Caco-2 (cell line): ENCODE measurements around the gene ZP3. TPM values are rescaled to one million over a fixed set of nuclear protein-coding genes. Genes with fewer than 3 reads are reported as not detected.
"Not testable (repeated sequence)": the region's sequence is repeated elsewhere in the genome, so short reads cannot be mapped to it uniquely, and the experiment has no call there.

Source experiments
- BruUV-seq: library from RNA; stranded (reverse); fragments of 400-500 nt; replicated peaks from 2 replicates; lab custom pipeline; 2021; lab: Mats Ljungman, UMichigan
- CTCF ChIA-PET: fragments of 300-600 bp; sonication (Branson Sonifier 250); formaldehyde crosslinking; loops from one replicate; lab custom pipeline; 2022; ENCODE audit warnings: antibody characterized with exemption; lab: Charles Lee
- POLR2A ChIA-PET: fragments of 300-600 bp; sonication (Branson Sonifier 250); formaldehyde crosslinking; loops from one replicate; lab custom pipeline; 2022; ENCODE audit warnings: antibody characterized with exemption; lab: Charles Lee
- DNase-seq, 2 experiments: peaks; one replicate each; pipeline versions ENCODE4 v3.0.0 to v3.0.0-alpha.2; 2020 to 2022
- H3K27me3 ChIP-seq: replicated peaks from 2 replicates; pipeline ENCODE4 v1.6.0; 2011; ENCODE audit warnings: low read length; ENCODE audit not compliant: control insufficient read depth, insufficient read depth
- H3K36me3 ChIP-seq: 2 replicates; pipeline ENCODE4 v1.5.1; 2011; ENCODE audit warnings: low read length; ENCODE audit not compliant: control insufficient read depth, insufficient read depth
- H3K4me1 ChIP-seq: fragments of 250-450 bp; sonication (Bioruptor Pico); 2 replicates; pipeline ENCODE4 v1.5.1; 2020; ENCODE audit warnings: mild to moderate bottlenecking
- H3K4me3 ChIP-seq: 2 replicates; pipeline ENCODE4 v1.5.1; 2011; ENCODE audit warnings: low read depth, mild to moderate bottlenecking, control low read depth, low read length
- H3K9me3 ChIP-seq: fragments of 250-450 bp; sonication (Bioruptor Pico); 2 replicates; pipeline ENCODE4 v1.5.1; 2020; ENCODE audit warnings: mild to moderate bottlenecking, moderate library complexity
- H3K27ac Mint-ChIP-seq: one replicate; pipeline ENCODE4 v1.8.0; 2022; ENCODE audit warnings: mixed read lengths; ENCODE audit not compliant: unreplicated experiment
- H3K27me3 Mint-ChIP-seq: one replicate; pipeline ENCODE4 v1.8.0; 2022; ENCODE audit warnings: mixed read lengths; ENCODE audit not compliant: insufficient read depth, unreplicated experiment
- H3K36me3 Mint-ChIP-seq: one replicate; pipeline ENCODE4 v1.8.0; 2022; ENCODE audit warnings: mild to moderate bottlenecking, mixed read lengths; ENCODE audit not compliant: insufficient read depth, unreplicated experiment
- H3K4me1 Mint-ChIP-seq: one replicate; pipeline ENCODE4 v1.8.0; 2022; ENCODE audit warnings: low read depth, mixed read lengths; ENCODE audit not compliant: unreplicated experiment
- H3K4me3 Mint-ChIP-seq: one replicate; pipeline ENCODE4 v1.8.0; 2022; ENCODE audit warnings: mild to moderate bottlenecking, moderate library complexity, mixed read lengths; ENCODE audit not compliant: unreplicated experiment
- H3K9me3 Mint-ChIP-seq: one replicate; pipeline ENCODE4 v1.8.0; 2022; ENCODE audit warnings: mixed read lengths; ENCODE audit not compliant: unreplicated experiment
- intact Hi-C: fragments of 100-400 bp; cut with micrococcal nuclease; formaldehyde crosslinking; loops from one replicate; pipeline ENCODE4 v1.10.0; 2022; ENCODE audit not compliant: unreplicated experiment
- total RNA-seq: library from RNA; stranded (reverse); gene quantifications from 2 replicates; pipeline ENCODE4 v1.2.3, GENCODE V29; 2022

Gene ZP3
- total RNA-seq, 1 experiment from 2014 or later, result 3.2 TPM

DNA sequence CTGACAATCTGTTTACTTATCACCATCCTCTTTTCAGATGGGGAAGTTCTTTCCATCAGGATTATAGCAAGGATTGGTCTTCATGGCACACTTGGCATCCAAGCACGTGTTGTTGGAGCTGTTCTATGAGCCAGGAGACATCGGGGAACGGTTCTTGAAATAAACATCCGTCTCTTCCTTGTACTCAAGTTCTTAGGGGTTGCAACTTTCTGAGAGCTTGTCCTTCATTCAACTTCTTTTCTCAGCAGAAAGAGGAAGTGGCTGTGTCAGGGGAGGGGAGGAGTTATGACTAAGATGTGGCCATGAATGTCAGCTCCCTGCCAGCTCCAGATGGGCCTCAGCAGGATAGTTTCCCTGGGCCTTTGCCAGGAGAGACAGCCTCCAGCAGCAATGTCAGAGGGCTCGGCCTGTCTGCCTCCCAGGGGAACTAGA lies 20.8 kb downstream of the ZP3 start:
- H3K4me3 Mint-ChIP-seq, CTCF ChIA-PET, H3K27me3 Mint-ChIP-seq, H3K4me3 ChIP-seq, H3K9me3 ChIP-seq, H3K36me3 ChIP-seq, H3K9me3 Mint-ChIP-seq, H3K36me3 Mint-ChIP-seq, POLR2A ChIA-PET, H3K27ac Mint-ChIP-seq, H3K27me3 ChIP-seq, DNase-seq, H3K4me1 Mint-ChIP-seq, intact Hi-C loops, H3K4me1 ChIP-seq, BruUV-seq: not testable (repeated sequence)

DNA sequence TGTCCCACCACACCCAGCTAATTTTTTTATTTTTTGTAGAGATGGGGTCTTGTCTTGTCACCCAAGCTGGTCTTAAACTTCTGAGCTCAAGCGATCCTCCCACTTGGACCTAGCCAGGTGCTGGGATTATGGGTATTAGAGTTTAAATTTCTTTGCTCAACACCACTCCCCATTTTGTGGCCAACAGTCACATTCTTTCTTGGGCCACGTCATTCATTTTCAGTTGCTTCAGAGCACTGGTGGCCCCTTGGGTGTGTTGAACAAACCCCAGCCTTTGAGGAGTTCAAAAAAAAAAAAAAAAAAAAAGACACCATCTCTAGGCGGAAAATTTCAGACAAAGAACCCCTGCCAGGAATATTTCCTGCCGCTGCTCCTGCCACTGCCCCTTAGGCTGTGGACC lies 32.3 kb downstream of the ZP3 start:
- H3K27me3 ChIP-seq, H3K27me3 Mint-ChIP-seq, DNase-seq, CTCF ChIA-PET, BruUV-seq, intact Hi-C loops, H3K27ac Mint-ChIP-seq, H3K36me3 ChIP-seq, H3K4me1 Mint-ChIP-seq, H3K9me3 ChIP-seq, H3K9me3 Mint-ChIP-seq, H3K4me1 ChIP-seq, H3K36me3 Mint-ChIP-seq, H3K4me3 Mint-ChIP-seq, H3K4me3 ChIP-seq: not testable (repeated sequence)
- POLR2A ChIA-PET, result interaction anchor here (0.6 kb wide), 1 partner anchor 152 kb away, joined by 9 read pairs; no protein-coding TSS in a partner anchor

DNA sequence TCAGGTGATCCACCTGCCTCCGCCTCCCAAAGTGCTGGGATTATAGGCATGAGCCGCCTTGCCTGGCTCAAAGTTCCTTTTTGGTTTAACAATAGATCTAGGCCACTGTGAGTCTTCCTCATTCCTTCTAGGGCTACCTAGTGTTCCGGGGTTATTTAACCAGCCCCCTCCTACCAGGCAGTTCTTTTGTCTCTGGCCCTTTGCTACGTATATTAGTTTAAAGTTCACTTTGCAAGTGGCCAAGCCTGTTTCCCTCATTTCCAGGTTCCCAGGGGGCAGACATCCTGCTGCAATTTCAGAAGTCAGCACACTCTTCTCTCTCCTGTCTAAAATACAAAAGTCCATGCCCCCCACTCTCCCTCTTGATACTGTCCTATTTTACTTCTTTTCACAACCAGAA lies 33.8 kb downstream of the ZP3 start:
- H3K4me1 Mint-ChIP-seq, H3K9me3 ChIP-seq, intact Hi-C loops, H3K9me3 Mint-ChIP-seq, BruUV-seq, H3K27me3 Mint-ChIP-seq, H3K27ac Mint-ChIP-seq, POLR2A ChIA-PET, CTCF ChIA-PET, H3K36me3 ChIP-seq, H3K4me1 ChIP-seq, H3K4me3 ChIP-seq, H3K36me3 Mint-ChIP-seq, H3K4me3 Mint-ChIP-seq, H3K27me3 ChIP-seq: not testable (repeated sequence)
- peak; percentile 88 for DNase-seq

DNA sequence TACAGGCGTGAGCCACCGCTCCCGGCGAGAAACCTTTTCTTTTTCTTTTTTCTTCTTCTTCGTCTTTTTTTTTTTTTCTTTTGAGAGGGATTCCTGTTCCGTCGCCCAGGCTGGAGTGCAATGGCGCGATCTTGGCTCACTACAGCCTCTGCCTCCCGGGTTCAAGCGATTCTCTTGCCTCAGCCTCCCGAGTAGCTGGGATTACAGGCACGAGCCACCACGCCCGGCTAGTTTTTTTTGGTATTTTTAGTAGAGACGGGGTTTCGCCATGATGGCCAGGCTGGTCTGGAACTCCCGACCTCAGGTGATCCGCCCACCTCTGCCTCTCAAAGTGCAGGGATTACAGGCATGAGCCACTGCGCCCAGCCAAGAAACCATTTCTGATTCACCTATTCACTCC lies 36.0 kb downstream of the ZP3 start:
- H3K27me3 ChIP-seq, H3K4me1 Mint-ChIP-seq, H3K27me3 Mint-ChIP-seq, BruUV-seq, intact Hi-C loops, H3K9me3 ChIP-seq, H3K4me3 ChIP-seq, H3K9me3 Mint-ChIP-seq, H3K27ac Mint-ChIP-seq, H3K36me3 ChIP-seq, POLR2A ChIA-PET, H3K36me3 Mint-ChIP-seq, H3K4me3 Mint-ChIP-seq, DNase-seq, CTCF ChIA-PET, H3K4me1 ChIP-seq: not testable (repeated sequence)

DNA sequence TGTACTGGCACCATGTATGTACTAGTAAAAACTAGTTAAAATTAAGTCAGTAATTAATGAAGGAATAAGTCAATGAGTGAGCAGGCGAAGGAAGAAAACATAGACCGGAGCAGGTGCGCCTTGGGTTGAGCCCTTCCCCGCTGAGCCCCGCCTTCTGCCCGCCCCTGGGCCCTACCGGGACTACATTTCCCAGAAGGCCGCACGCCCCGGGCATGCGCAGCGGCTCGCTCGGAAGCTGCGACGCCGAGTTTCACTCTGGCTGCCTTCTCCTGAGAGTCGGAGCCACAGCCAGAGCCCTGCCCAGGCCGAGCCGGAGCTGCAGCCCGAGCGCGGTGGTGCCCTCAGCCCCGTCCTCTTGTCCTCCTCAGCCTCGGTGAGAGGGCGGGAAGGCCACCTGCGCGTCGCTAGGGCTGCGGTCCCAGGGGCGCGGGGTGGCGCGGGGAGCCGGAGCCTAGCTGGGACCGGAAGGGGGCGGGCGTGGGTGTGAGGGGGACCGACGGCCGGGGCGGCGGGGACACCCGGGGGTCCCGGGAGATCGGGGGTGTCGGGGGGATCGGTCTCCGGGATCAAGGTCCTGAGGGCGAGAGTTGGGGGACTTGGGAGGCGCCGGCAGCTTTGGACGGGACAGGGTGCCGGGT lies 36.8 kb downstream of the ZP3 start, which contains the start of gene DTX2:
TSS of gene DTX2 (plus strand) at position 246 of the 638 bp plus-strand sequence. CDS start 18,801 bp downstream, outside the sequence.
- H3K27ac Mint-ChIP-seq, H3K4me1 ChIP-seq, H3K36me3 ChIP-seq, H3K27me3 Mint-ChIP-seq, H3K9me3 ChIP-seq, POLR2A ChIA-PET, H3K9me3 Mint-ChIP-seq, H3K27me3 ChIP-seq, H3K4me1 Mint-ChIP-seq, BruUV-seq, CTCF ChIA-PET, H3K36me3 Mint-ChIP-seq, intact Hi-C loops: not testable (repeated sequence)
- H3K4me3 Mint-ChIP-seq, result peak within 1 kb of the TSS; percentile 65
- DNase-seq, result peak in 1 of 2 experiments; percentile 66
- H3K4me3 ChIP-seq, result peak within 1 kb of the TSS; percentile 49

DNA sequence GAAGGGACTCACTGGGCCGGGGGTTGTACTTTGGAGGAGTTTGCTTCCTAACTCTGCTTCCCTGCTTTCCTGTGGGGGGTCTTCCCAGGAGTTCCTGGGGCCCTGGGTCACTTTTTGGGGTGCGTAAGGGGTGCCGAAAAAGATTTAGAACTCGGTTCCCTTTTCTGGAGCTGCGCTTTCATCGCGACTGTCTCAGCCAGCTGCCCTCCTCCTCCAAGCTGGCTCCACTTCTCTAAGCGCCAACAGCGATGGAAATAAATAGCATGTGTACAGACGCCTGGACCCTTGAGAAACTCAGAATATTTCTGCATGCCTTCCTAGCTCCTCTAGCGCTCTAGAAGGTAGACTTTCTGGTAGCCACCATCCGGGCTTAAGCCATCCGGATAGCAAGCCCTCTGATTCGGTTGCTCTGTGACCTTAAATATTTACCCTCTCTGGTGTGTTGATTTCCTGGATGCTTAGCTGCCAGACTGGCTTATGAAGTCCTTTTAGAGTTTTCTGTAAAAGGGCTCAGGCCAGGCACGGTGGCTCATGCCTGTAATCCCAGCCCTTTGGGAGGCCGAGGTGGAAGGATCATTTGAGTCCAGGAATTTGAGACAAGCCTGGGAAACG lies 37.6 kb downstream of the ZP3 start:
- H3K36me3 ChIP-seq, H3K27me3 Mint-ChIP-seq, DNase-seq, H3K4me1 Mint-ChIP-seq, H3K36me3 Mint-ChIP-seq, CTCF ChIA-PET, H3K27ac Mint-ChIP-seq, H3K9me3 Mint-ChIP-seq, intact Hi-C loops, H3K27me3 ChIP-seq, H3K9me3 ChIP-seq, H3K4me3 Mint-ChIP-seq, POLR2A ChIA-PET, H3K4me1 ChIP-seq, H3K4me3 ChIP-seq: not testable (repeated sequence)
- BruUV-seq, result TSS peak; percentile 44

DNA sequence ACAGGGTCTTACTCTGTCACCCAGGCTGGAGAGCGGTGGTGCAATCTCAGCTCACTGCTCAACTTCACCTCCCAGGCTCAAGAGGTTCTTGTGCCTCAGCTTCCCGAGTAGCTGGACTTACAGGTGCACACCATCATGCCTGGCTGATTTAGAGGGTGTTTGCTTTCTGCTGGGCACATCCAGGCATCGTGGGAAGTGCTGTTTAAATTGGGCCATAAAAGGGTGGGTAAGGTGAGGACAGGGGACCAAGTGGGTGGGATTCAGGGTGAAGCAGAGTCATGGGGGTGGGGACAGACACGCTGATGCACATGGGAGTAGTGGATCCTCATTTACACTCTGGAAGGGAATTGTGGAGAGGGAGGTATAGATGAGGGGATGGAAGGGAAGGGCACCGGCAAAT lies 40.2 kb downstream of the ZP3 start:
- H3K27me3 ChIP-seq, H3K27me3 Mint-ChIP-seq, H3K4me1 ChIP-seq, intact Hi-C loops, H3K4me1 Mint-ChIP-seq, H3K9me3 Mint-ChIP-seq, H3K36me3 ChIP-seq, H3K4me3 ChIP-seq, DNase-seq, H3K4me3 Mint-ChIP-seq, H3K27ac Mint-ChIP-seq, H3K36me3 Mint-ChIP-seq, POLR2A ChIA-PET, H3K9me3 ChIP-seq, CTCF ChIA-PET, BruUV-seq: not testable (repeated sequence)
